Mesenchymal stem cell (in vitro differentiated cells and primary cell): ENCODE measurements around the gene PLCB1.

Experiments
- DNase-seq: peaks from one replicate; pipeline ENCODE4 v3.0.0-alpha.2; 2013
- H2AFZ ChIP-seq: one replicate; pipeline ENCODE4 v1.6.1; 2013; ENCODE audit warnings: low read depth, mild to moderate bottlenecking, control low read depth, inconsistent platforms, low read length, moderate library complexity
- H2AK5ac ChIP-seq: 2 replicates; pipeline ENCODE4 v1.6.1; 2013; ENCODE audit warnings: low read length, moderate library complexity, mild to moderate bottlenecking, inconsistent platforms; ENCODE audit not compliant: severe bottlenecking
- H2BK120ac ChIP-seq: one replicate; pipeline ENCODE4 v1.6.1; 2013; ENCODE audit warnings: low read depth, mild to moderate bottlenecking, inconsistent platforms, low read length, moderate library complexity
- H2BK12ac ChIP-seq, 2 experiments: one replicate each; pipeline ENCODE4 v1.6.1; 2013; ENCODE audit warnings: inconsistent platforms in 2 of 2, low read length in 2 of 2, mild to moderate bottlenecking in 2 of 2, moderate library complexity in 2 of 2, control low read depth in 1 of 2
- H2BK15ac ChIP-seq: one replicate; pipeline ENCODE4 v1.6.1; 2013; ENCODE audit warnings: mild to moderate bottlenecking, low read depth, inconsistent platforms; ENCODE audit not compliant: poor library complexity, severe bottlenecking
- H2BK5ac ChIP-seq: 2 replicates; pipeline ENCODE4 v1.6.1; 2013; ENCODE audit warnings: low read depth, mild to moderate bottlenecking, low read length, control low read depth, inconsistent platforms; ENCODE audit not compliant: poor library complexity, severe bottlenecking
- H3K14ac ChIP-seq, 2 experiments: one replicate each; pipeline ENCODE4 v1.6.1; 2013; ENCODE audit warnings: inconsistent platforms in 2 of 2, low read length in 2 of 2, control low read depth in 1 of 2, mild to moderate bottlenecking in 1 of 2, moderate library complexity in 1 of 2
- H3K18ac ChIP-seq, 2 experiments: one replicate each; pipeline ENCODE4 v1.6.1; 2013; ENCODE audit warnings: inconsistent platforms in 2 of 2, low read length in 2 of 2, control low read depth in 1 of 2, low read depth in 1 of 2, mild to moderate bottlenecking in 1 of 2
- H3K23ac ChIP-seq, 2 experiments: one replicate each; pipeline ENCODE4 v1.6.1; 2013; ENCODE audit warnings: inconsistent platforms in 2 of 2, low read length in 2 of 2, mild to moderate bottlenecking in 2 of 2, moderate library complexity in 2 of 2, control low read depth in 1 of 2
- H3K27ac ChIP-seq: 2 replicates; pipeline ENCODE4 v1.5.1; 2013; ENCODE audit warnings: mild to moderate bottlenecking, moderate library complexity, low read length, control low read depth, inconsistent platforms; ENCODE audit not compliant: poor library complexity, severe bottlenecking
- H3K27me3 ChIP-seq, 2 experiments: 2 replicates each; pipeline versions ENCODE4 v1.6.1 to v1.7.0; 2013; ENCODE audit warnings: low read length in 2 of 2, mild to moderate bottlenecking in 2 of 2, moderate library complexity in 2 of 2, control low read depth in 1 of 2, inconsistent platforms in 1 of 2; ENCODE audit not compliant: control insufficient read depth in 1 of 2, insufficient read depth in 1 of 2
- H3K36me3 ChIP-seq, 2 experiments: 2 replicates each; pipeline versions ENCODE4 v1.6.1 to v1.7.0; 2013; ENCODE audit warnings: low read length in 2 of 2, control low read depth in 1 of 2, inconsistent platforms in 1 of 2, low read depth in 1 of 2, mild to moderate bottlenecking in 1 of 2; ENCODE audit not compliant: insufficient read depth in 2 of 2, control insufficient read depth in 1 of 2
- H3K4ac ChIP-seq, 2 experiments: one replicate each; pipeline ENCODE4 v1.6.1; 2013; ENCODE audit warnings: inconsistent platforms in 2 of 2, low read length in 2 of 2, mild to moderate bottlenecking in 2 of 2, moderate library complexity in 2 of 2, control low read depth in 1 of 2, low read depth in 1 of 2
- H3K4me1 ChIP-seq: 2 replicates; pipeline ENCODE4 v1.6.1; 2013; ENCODE audit warnings: low read depth, low read length, control low read depth; ENCODE audit not compliant: control insufficient read depth, insufficient read depth
- H3K4me2 ChIP-seq: 2 replicates; pipeline ENCODE4 v1.6.1; 2013; ENCODE audit warnings: low read length, mild to moderate bottlenecking, inconsistent platforms; ENCODE audit not compliant: poor library complexity, severe bottlenecking
- H3K4me3 ChIP-seq, 2 experiments: 2 replicates each; pipeline versions ENCODE4 v1.5.1 to v1.7.0; 2013; ENCODE audit warnings: low read length in 2 of 2, mild to moderate bottlenecking in 2 of 2, control low read depth in 1 of 2, low read depth in 1 of 2; ENCODE audit not compliant: insufficient read depth in 1 of 2
- H3K79me1 ChIP-seq: replicated peaks from 2 replicates; pipeline ENCODE4 v1.6.1; 2013; ENCODE audit warnings: mild to moderate bottlenecking, control low read depth, low read length, inconsistent platforms; ENCODE audit not compliant: poor library complexity, severe bottlenecking
- H3K9ac ChIP-seq: 2 replicates; pipeline ENCODE4 v1.7.0; 2013; ENCODE audit warnings: mild to moderate bottlenecking, low read length, moderate library complexity
- H3K9me3 ChIP-seq: 2 replicates; pipeline ENCODE4 v1.7.0; 2013; ENCODE audit warnings: mild to moderate bottlenecking, low read length; ENCODE audit not compliant: control insufficient read depth
- H4K8ac ChIP-seq: one replicate; pipeline ENCODE4 v1.6.1; 2013; ENCODE audit warnings: inconsistent platforms, mild to moderate bottlenecking, low read length, moderate library complexity
- H4K91ac ChIP-seq: one replicate; pipeline ENCODE4 v1.6.1; 2013; ENCODE audit warnings: mild to moderate bottlenecking, low read length, inconsistent platforms
- WGBS: methylation state at CpG from one replicate; pipeline ENCODE4 v1.1.7; 2013; ENCODE audit warnings: mixed read lengths; 5-methylcytosine and 5-hydroxymethylcytosine counted together

Gene PLCB1

DNA sequence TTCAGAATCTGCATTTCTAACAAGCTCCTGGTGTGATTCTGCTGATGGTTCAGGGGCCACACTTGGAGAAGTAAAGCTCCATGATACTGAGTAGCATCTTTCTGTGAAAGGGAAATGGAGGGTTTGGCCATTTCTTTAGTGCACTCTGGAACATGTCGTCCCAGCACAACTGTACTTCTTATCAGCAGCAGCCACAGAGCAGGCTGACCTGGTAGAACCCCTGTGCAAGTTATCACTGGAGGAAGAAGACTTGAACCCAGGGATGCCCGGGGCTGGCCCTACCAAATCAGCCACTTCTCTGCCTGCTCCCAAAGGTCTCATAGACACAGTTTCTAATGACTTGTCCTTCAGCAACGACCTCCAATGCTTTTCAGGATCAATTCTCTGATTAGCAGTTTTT, 582.1 kb downstream of the PLCB1 start:
- Histone ChIP-seq H2BK5ac (no peak overlapping the region), H3K4me2 (no peak overlapping the region), H3K79me1 (no peaks in the 10 kb centered on the region), H3K14ac (no peak overlapping the region), H3K9ac (no peak overlapping the region), H3K9me3 (no peaks in the 10 kb centered on the region), H3K23ac (no peak overlapping the region), H3K4ac (no peak overlapping the region), H4K8ac (no peak overlapping the region), H3K36me3 (peaks cover 0 to 20% of the 10 kb centered on the region in 2 experiments), H3K18ac (no peak overlapping the region), H2BK12ac (no peak overlapping the region), H3K27me3 (no peaks in the 10 kb centered on the region), H2AK5ac (no peak overlapping the region), H3K4me1 (no peaks in the 10 kb centered on the region), H2BK120ac (no peak overlapping the region), H2AFZ (no peak overlapping the region), H4K91ac (no peak overlapping the region), H3K27ac (no peak overlapping the region), H2BK15ac (no peak overlapping the region), H3K4me3 (no peak overlapping the region)
- WGBS = 91% methylated on average over 3 of the region's 3 CpGs
- no peak for DNase-seq

GRCh38 chr20:8718279-8718678, 586.2 kb downstream of the PLCB1 start:
- Histone ChIP-seq H2AFZ (no peak overlapping the region), H4K8ac (no peak overlapping the region), H3K23ac (no peak overlapping the region), H3K4me1 (no peaks in the 10 kb centered on the region), H2BK120ac (no peak overlapping the region), H3K4ac (no peak overlapping the region), H3K4me2 (no peak overlapping the region), H2BK5ac (no peak overlapping the region), H2BK15ac (no peak overlapping the region), H3K4me3 (no peak overlapping the region), H3K9me3 (no peaks in the 10 kb centered on the region), H3K9ac (no peak overlapping the region), H2BK12ac (no peak overlapping the region), H4K91ac (no peak overlapping the region), H3K27me3 (no peaks in the 10 kb centered on the region), H3K18ac (no peak overlapping the region), H3K79me1 (no peaks in the 10 kb centered on the region), H3K14ac (peak overlapping the region in 1 of 2 experiments; percentile 36), H3K27ac (no peak overlapping the region), H2AK5ac (no peak overlapping the region), H3K36me3 (peaks cover 0 to 14% of the 10 kb centered on the region in 2 experiments)
- no peak for DNase-seq
- 95% methylated on average over 4 of the region's 4 CpGs for WGBS

- no peak overlapping the region for H3K27ac ChIP-seq
Measured at GRCh38 chr20:8720089-8720488, 588.0 kb downstream of the PLCB1 start.

GRCh38 chr20:8721098-8721497, 589.0 kb downstream of the PLCB1 start:
- Histone ChIP-seq H3K4ac (no peak overlapping the region), H3K36me3 (peaks cover 0 to 5% of the 10 kb centered on the region in 2 experiments), H2BK120ac (no peak overlapping the region)

More at GRCh38 chr20:8720089-8720488, 588.0 kb downstream of the PLCB1 start:
- Histone ChIP-seq H2BK120ac (no peak overlapping the region), H3K4ac (no peak overlapping the region), H2AK5ac (no peak overlapping the region), H3K36me3 (peaks cover 0 to 9% of the 10 kb centered on the region in 2 experiments), H3K4me1 (peaks cover 2% of the 10 kb centered on the region), H2AFZ (no peak overlapping the region), H3K9me3 (no peaks in the 10 kb centered on the region), H3K9ac (peak overlapping the region; percentile 31), H4K8ac (no peak overlapping the region), H3K27me3 (no peaks in the 10 kb centered on the region), H3K23ac (no peak overlapping the region), H4K91ac (no peak overlapping the region), H3K4me3 (no peak overlapping the region), H2BK12ac (no peak overlapping the region), H3K79me1 (no peaks in the 10 kb centered on the region), H2BK15ac (no peak overlapping the region), H3K14ac (no peak overlapping the region), H2BK5ac (no peak overlapping the region), H3K18ac (no peak overlapping the region), H3K4me2 (no peak overlapping the region)
- DNase-seq = no peak
- 72% methylated on average over 2 of the region's 4 CpGs for WGBS

More at GRCh38 chr20:8721098-8721497, 589.0 kb downstream of the PLCB1 start:
- Histone ChIP-seq H4K8ac (no peak overlapping the region), H3K4me1 (peaks cover 2% of the 10 kb centered on the region), H3K27ac (no peak overlapping the region), H2BK15ac (no peak overlapping the region), H3K23ac (no peak overlapping the region), H3K27me3 (no peaks in the 10 kb centered on the region), H2AK5ac (no peak overlapping the region), H3K79me1 (no peaks in the 10 kb centered on the region), H3K4me3 (no peak overlapping the region), H4K91ac (no peak overlapping the region), H2BK12ac (no peak overlapping the region), H3K9me3 (no peaks in the 10 kb centered on the region), H2BK5ac (no peak overlapping the region), H3K9ac (peak overlapping the region; percentile 31), H2AFZ (no peak overlapping the region), H3K18ac (no peak overlapping the region), H3K4me2 (no peak overlapping the region), H3K14ac (no peak overlapping the region)
- 4% methylated on average over 2 of the region's 5 CpGs for WGBS
- DNase-seq = peak; percentile 62
